Natural killer cell (primary cell): ENCODE data around the gene CLPTM1L. TPM values are rescaled to one million over a fixed set of nuclear protein-coding genes. Genes with fewer than 3 reads are reported as not detected.

ENCODE experiments used
- ATAC-seq, 3 donors: fragments of 150-1000 bp in 2 of 3; fragments of 200-7000 bp in 1 of 3; cut with Tn5 transposase; 1 replicate in 1 of 3; 2 replicates in 2 of 3; pipeline ENCODE4 v1.10.0; 2021; ENCODE audit warnings: mild to moderate bottlenecking in 2 of 3, moderate library complexity in 2 of 3
- DNase-seq, 2 donors: peaks; one replicate each; pipeline versions ENCODE4 v3.0.0 to v3.0.0-alpha.2; 2013 to 2021; ENCODE audit warnings: mixed read lengths in 1 of 2
- H3K27ac ChIP-seq: one replicate; pipeline ENCODE4 v1.5.1; 2013; ENCODE audit warnings: mild to moderate bottlenecking, low read length
- H3K27me3 ChIP-seq: one replicate; pipeline ENCODE4 v1.6.1; 2013; ENCODE audit warnings: low read length; ENCODE audit not compliant: control insufficient read depth, insufficient read depth
- H3K36me3 ChIP-seq: one replicate; pipeline ENCODE4 v1.6.1; 2013; ENCODE audit warnings: low read length; ENCODE audit not compliant: control insufficient read depth, insufficient read depth
- H3K4me1 ChIP-seq: one replicate; pipeline ENCODE4 v1.6.1; 2013; ENCODE audit warnings: low read length; ENCODE audit not compliant: control insufficient read depth, insufficient read depth
- H3K4me3 ChIP-seq: one replicate; pipeline ENCODE4 v1.5.1; 2013; ENCODE audit warnings: low read length
- H3K9me3 ChIP-seq: one replicate; pipeline ENCODE4 v1.6.1; 2013; ENCODE audit warnings: low read length; ENCODE audit not compliant: control insufficient read depth, insufficient read depth
- H3K27ac Mint-ChIP-seq, 2 donors: one replicate each; pipeline ENCODE4 v1.8.0; 2022; ENCODE audit warnings: mild to moderate bottlenecking in 2 of 2, mixed read lengths in 2 of 2, moderate library complexity in 1 of 2
- H3K27me3 Mint-ChIP-seq, 2 donors: one replicate each; pipeline ENCODE4 v1.8.0; 2022; ENCODE audit warnings: low read depth in 2 of 2, mixed read lengths in 2 of 2
- H3K36me3 Mint-ChIP-seq: one replicate; pipeline ENCODE4 v1.8.0; 2022; ENCODE audit warnings: mixed read lengths
- H3K4me1 Mint-ChIP-seq, 2 donors: one replicate each; pipeline ENCODE4 v1.8.0; 2022; ENCODE audit warnings: mixed read lengths in 2 of 2
- H3K4me3 Mint-ChIP-seq: one replicate; pipeline ENCODE4 v1.8.0; 2022; ENCODE audit warnings: mild to moderate bottlenecking, moderate library complexity, mixed read lengths
- H3K9me3 Mint-ChIP-seq, 2 donors: one replicate each; pipeline ENCODE4 v1.8.0; 2022; ENCODE audit warnings: mixed read lengths in 2 of 2
- WGBS: methylation state at CpG from one replicate; pipeline ENCODE4 v1.1.7; 2013; ENCODE audit warnings: missing lambda C conversion rate; ENCODE audit not compliant: insufficient coverage; 5-methylcytosine and 5-hydroxymethylcytosine counted together
- intact Hi-C: fragments of 100-400 bp; cut with micrococcal nuclease; formaldehyde crosslinking; loops from one replicate; pipeline ENCODE4 v1.14.2; 2022
- total RNA-seq, 4 donors: library from RNA; stranded (reverse); fragments of 120-200 nt in 1 of 4; gene quantifications; one replicate each; pipeline versions ENCODE4 v1.2.3 to v1.2.4, GENCODE V29; 2013 to 2022
- TF ChIP-seq, protein P1 (sequence below): fragments of 200-600 bp; IDR thresholded peaks from one replicate; pipeline ENCODE4 v1.8.0; 2022; ENCODE audit warnings: antibody characterized with exemption

CLPTM1L gene
- total RNA-seq, 3 donors from 2014 or later (not counting 1 experiment from before 2014, with no cell fraction given), result 67.1 to 105 (median 97.5) TPM

DNA sequence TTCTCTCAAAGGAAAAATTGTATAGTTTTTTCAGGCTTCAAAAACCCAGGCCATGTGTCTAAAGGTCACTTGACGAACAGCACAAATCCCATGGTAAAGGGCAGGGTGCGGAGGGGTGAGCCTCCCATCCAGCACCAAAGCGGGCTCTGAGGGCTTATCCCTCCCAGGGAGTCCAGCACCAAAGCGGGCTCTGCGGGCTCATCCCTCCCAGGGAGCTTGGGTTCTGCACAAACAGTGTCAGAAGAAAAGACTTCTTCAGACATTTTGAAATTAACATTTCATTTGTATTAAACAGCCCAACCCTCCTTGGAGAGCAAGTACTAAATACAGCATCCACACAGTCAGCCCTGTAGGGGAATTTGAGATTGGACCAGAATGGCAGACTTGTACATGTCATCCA is 43.0 kb upstream of the CLPTM1L start:
- no peaks in the 10 kb centered on the region for H3K36me3 Mint-ChIP-seq
- H3K9me3 Mint-ChIP-seq, result no peaks in the 10 kb centered on the region
- Histone ChIP-seq H3K9me3 (no peaks in the 10 kb centered on the region), H3K27ac (no peak overlapping the region), H3K36me3 (no peaks in the 10 kb centered on the region), H3K27me3 (no peaks in the 10 kb centered on the region), H3K4me1 (peaks cover 18% of the 10 kb centered on the region), H3K4me3 (no peak overlapping the region)
- DNase-seq (no peak), ATAC-seq (no peak)
- H3K27ac Mint-ChIP-seq, result peak overlapping the region; percentile 96 to 97
- peak overlapping the region; percentile 99 for H3K4me3 Mint-ChIP-seq
- TF ChIP-seq, protein P1, sequence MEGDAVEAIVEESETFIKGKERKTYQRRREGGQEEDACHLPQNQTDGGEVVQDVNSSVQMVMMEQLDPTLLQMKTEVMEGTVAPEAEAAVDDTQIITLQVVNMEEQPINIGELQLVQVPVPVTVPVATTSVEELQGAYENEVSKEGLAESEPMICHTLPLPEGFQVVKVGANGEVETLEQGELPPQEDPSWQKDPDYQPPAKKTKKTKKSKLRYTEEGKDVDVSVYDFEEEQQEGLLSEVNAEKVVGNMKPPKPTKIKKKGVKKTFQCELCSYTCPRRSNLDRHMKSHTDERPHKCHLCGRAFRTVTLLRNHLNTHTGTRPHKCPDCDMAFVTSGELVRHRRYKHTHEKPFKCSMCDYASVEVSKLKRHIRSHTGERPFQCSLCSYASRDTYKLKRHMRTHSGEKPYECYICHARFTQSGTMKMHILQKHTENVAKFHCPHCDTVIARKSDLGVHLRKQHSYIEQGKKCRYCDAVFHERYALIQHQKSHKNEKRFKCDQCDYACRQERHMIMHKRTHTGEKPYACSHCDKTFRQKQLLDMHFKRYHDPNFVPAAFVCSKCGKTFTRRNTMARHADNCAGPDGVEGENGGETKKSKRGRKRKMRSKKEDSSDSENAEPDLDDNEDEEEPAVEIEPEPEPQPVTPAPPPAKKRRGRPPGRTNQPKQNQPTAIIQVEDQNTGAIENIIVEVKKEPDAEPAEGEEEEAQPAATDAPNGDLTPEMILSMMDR, result no peak
- peaks cover 0 to 17% of the 10 kb centered on the region in 2 donors for H3K27me3 Mint-ChIP-seq
- peaks cover 23 to 24% of the 10 kb centered on the region in 2 donors for H3K4me1 Mint-ChIP-seq
- 95% methylated on average over 5 of the region's 5 CpGs for WGBS
- intact Hi-C loops, result loop anchor here (2.0 kb wide), 1 partner anchor 43 kb away; the partner anchor contains the start of gene CLPTM1L

- H3K4me3 Mint-ChIP-seq, result peak overlapping the region; percentile 99
- TF ChIP-seq, protein P1, result no peak
- H3K36me3 Mint-ChIP-seq, result no peaks in the 10 kb centered on the region
- H3K9me3 ChIP-seq, result no peaks in the 10 kb centered on the region
- H3K27me3 ChIP-seq, result no peaks in the 10 kb centered on the region
- H3K27ac ChIP-seq, result peak overlapping the region; percentile 91
- peaks cover 23 to 24% of the 10 kb centered on the region in 2 donors for H3K4me1 Mint-ChIP-seq
- H3K4me3 ChIP-seq, result no peak overlapping the region
- ATAC-seq (no peak), DNase-seq (peak in 1 of 2 donors; percentile 34)
- H3K4me1 ChIP-seq, result peaks cover 18% of the 10 kb centered on the region
- H3K9me3 Mint-ChIP-seq, result no peaks in the 10 kb centered on the region
- intact Hi-C loops, result loop anchor here (2.0 kb wide), 1 partner anchor 42 kb away; the partner anchor contains the start of gene CLPTM1L
- WGBS, result 72% methylated on average over 11 of the region's 11 CpGs
- peak overlapping the region; percentile 96 to 97 for H3K27ac Mint-ChIP-seq
- H3K27me3 Mint-ChIP-seq, result peaks cover 0 to 17% of the 10 kb centered on the region in 2 donors
- H3K36me3 ChIP-seq, result no peaks in the 10 kb centered on the region
Measured at GRCh38 chr5:1387059-1387755, 42.3 kb upstream of the CLPTM1L start.

DNA sequence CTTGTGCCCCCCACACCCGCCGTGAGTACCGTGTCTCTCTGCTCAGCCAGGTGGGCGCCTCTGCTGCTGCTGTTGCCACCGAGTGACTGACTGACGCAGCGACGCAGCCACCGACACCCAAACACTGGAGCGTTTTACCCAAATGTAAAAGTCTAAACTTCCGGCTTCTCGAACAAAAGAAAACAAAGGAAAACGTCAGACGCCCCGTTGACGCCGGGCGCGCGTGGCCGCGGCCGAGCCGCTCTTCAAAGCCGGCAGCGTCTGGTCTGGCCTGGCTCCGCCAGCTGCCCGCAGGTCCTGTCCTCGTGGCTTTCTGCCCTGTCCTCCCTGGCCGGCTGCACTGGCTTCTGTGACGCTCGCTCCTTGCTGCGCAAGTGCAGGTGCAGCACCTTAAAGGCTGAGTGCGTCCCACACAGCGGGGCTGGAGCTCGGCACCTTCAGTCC is 41.4 kb upstream of the CLPTM1L start:
- TF ChIP-seq, protein P1, result no peak
- H3K9me3 Mint-ChIP-seq, result no peaks in the 10 kb centered on the region

More for the DNA sequence above, 41.4 kb upstream of the CLPTM1L start:
- peak; percentile 65 to 92 for DNase-seq
- peaks cover 18% of the 10 kb centered on the region for H3K4me1 ChIP-seq
- 1% methylated on average over 36 of the region's 36 CpGs for WGBS
- no peaks in the 10 kb centered on the region for H3K9me3 ChIP-seq
- H3K4me3 ChIP-seq, result peak overlapping the region; percentile 62
- intact Hi-C loops, result loop anchor here (2.0 kb wide), 1 partner anchor 41 kb away; the partner anchor contains the start of gene CLPTM1L
- H3K36me3 Mint-ChIP-seq, result no peaks in the 10 kb centered on the region
- peaks cover 0 to 14% of the 10 kb centered on the region in 2 donors for H3K27me3 Mint-ChIP-seq
- H3K36me3 ChIP-seq, result no peaks in the 10 kb centered on the region
- H3K27me3 ChIP-seq, result no peaks in the 10 kb centered on the region
- H3K27ac Mint-ChIP-seq, result peak overlapping the region; percentile 96 to 97
- peak; percentile 73 to 81 (median 77) for ATAC-seq
- peak overlapping the region; percentile 91 for H3K27ac ChIP-seq
- peak overlapping the region; percentile 99 for H3K4me3 Mint-ChIP-seq
- H3K4me1 Mint-ChIP-seq, result peaks cover 23 to 31% of the 10 kb centered on the region in 2 donors
